Fibroblast of lung (primary cell): ENCODE measurements around the gene ATG4D. TPM values are rescaled to one million over a fixed set of nuclear protein-coding genes. Genes with fewer than 3 reads are reported as not detected.

Source experiments
- DNase-seq, 2 donors: peaks; one replicate each; pipeline versions ENCODE4 v3.0.0 to v3.0.0-alpha.2; 2010; ENCODE audit warnings: low read depth in 2 of 2
- H2AFZ ChIP-seq: 2 replicates; pipeline ENCODE4 v1.5.1; 2012; ENCODE audit warnings: low read length, control low read depth, inconsistent platforms
- H3K27ac ChIP-seq: 2 replicates; pipeline ENCODE4 v1.5.1; 2011; ENCODE audit warnings: low read length, control low read depth; ENCODE audit not compliant: insufficient read depth
- H3K27me3 ChIP-seq: 2 replicates; pipeline ENCODE4 v1.5.1; 2011; ENCODE audit warnings: mild to moderate bottlenecking, low read length; ENCODE audit not compliant: control insufficient read depth, insufficient read depth
- H3K36me3 ChIP-seq: 2 replicates; pipeline ENCODE4 v1.5.1; 2011; ENCODE audit warnings: low read length; ENCODE audit not compliant: control insufficient read depth, insufficient read depth
- H3K4me1 ChIP-seq: 2 replicates; pipeline ENCODE4 v1.5.1; 2011; ENCODE audit warnings: low read length; ENCODE audit not compliant: control insufficient read depth, insufficient read depth; ENCODE audit errors: extremely low read depth
- H3K4me2 ChIP-seq: 2 replicates; pipeline ENCODE4 v1.5.1; 2011; ENCODE audit warnings: low read length, control low read depth; ENCODE audit not compliant: insufficient read depth; ENCODE audit errors: extremely low read depth
- H3K4me3 ChIP-seq, 4 experiments: fragments of 200-600 bp in 1 of 4; sonication (generic) in 1 of 4; replicated peaks in 1 of 4; 2 replicates each; pipeline ENCODE4 v1.5.1; 2011 to 2016; ENCODE audit warnings: low read length in 4 of 4, low read depth in 3 of 4, mild to moderate bottlenecking in 3 of 4, control low read depth in 2 of 4, inconsistent platforms in 1 of 4, mixed read lengths in 1 of 4; ENCODE audit not compliant: insufficient read depth in 1 of 4; ENCODE audit errors: control extremely low read depth in 1 of 4
- H3K79me2 ChIP-seq: 2 replicates; pipeline ENCODE4 v1.5.1; 2012; ENCODE audit warnings: mild to moderate bottlenecking, low read length, inconsistent platforms; ENCODE audit not compliant: control insufficient read depth, insufficient read depth
- H3K9ac ChIP-seq: 2 replicates; pipeline ENCODE4 v1.5.1; 2011; ENCODE audit warnings: mild to moderate bottlenecking, low read length, control low read depth; ENCODE audit not compliant: insufficient read depth
- H3K9me3 ChIP-seq: 2 replicates; pipeline ENCODE4 v1.5.1; 2012; ENCODE audit warnings: low read depth, low read length; ENCODE audit not compliant: control insufficient read depth, insufficient read depth
- H4K20me1 ChIP-seq: 2 replicates; pipeline ENCODE4 v1.5.1; 2011; ENCODE audit warnings: low read length; ENCODE audit not compliant: control insufficient read depth, insufficient read depth; ENCODE audit errors: extremely low read depth
- EZH2 ChIP-seq: IDR thresholded peaks from 2 replicates; pipeline ENCODE4 v1.5.1; 2012; ENCODE audit warnings: low read length, control low read depth, mild to moderate bottlenecking; ENCODE audit errors: missing control alignments
- polyA plus RNA-seq, 2 donors: library from polyadenylated mRNA; depleted of rRNA in 1 of 2; stranded (reverse) in 1 of 2; unstranded in 1 of 2; fragments of >200 nt; gene quantifications; 2 replicates each; pipeline ENCODE4 v1.2.1, GENCODE V29; 2011 to 2012; ENCODE audit warnings: missing spikeins in 1 of 2
- total RNA-seq: library from RNA; depleted of rRNA; stranded (reverse); fragments of >200 nt; gene quantifications from 2 replicates; pipeline ENCODE4 v1.2.1, GENCODE V29; 2014
- TF ChIP-seq, protein P1 (sequence below), 2 donors: IDR thresholded peaks in 1 of 2; conservative IDR thresholded peaks in 1 of 2; 1 replicate in 1 of 2; 2 replicates in 1 of 2; pipeline ENCODE4 v1.5.1; 2011 to 2012; ENCODE audit warnings: low read length in 2 of 2, control low read depth in 1 of 2, inconsistent platforms in 1 of 2, low read depth in 1 of 2, mild to moderate bottlenecking in 1 of 2

Gene ATG4D
- total and polyA plus RNA-seq, 2 donors (not counting 1 experiment from before 2014, with no cell fraction given) = 7.2 to 14.9 TPM

GRCh38 chr19:10543059-10543419, 665 bp upstream of the ATG4D start:
- Histone ChIP-seq H3K27me3 (no peaks in the 10 kb centered on the region), H3K79me2 (peaks cover 11% of the 10 kb centered on the region), H2AFZ (no peak overlapping the region), H3K4me2 (no peak overlapping the region), H3K9ac (no peak overlapping the region), H3K36me3 (no peaks in the 10 kb centered on the region), H4K20me1 (no peaks in the 10 kb centered on the region), H3K9me3 (no peaks in the 10 kb centered on the region), H3K27ac (no peak overlapping the region), H3K4me3 (peak overlapping the region in 1 of 4 experiments; percentile 76), H3K4me1 (no peaks in the 10 kb centered on the region)
- no peak for DNase-seq
- TF ChIP-seq EZH2 = no peak
- TF ChIP-seq, protein P1, sequence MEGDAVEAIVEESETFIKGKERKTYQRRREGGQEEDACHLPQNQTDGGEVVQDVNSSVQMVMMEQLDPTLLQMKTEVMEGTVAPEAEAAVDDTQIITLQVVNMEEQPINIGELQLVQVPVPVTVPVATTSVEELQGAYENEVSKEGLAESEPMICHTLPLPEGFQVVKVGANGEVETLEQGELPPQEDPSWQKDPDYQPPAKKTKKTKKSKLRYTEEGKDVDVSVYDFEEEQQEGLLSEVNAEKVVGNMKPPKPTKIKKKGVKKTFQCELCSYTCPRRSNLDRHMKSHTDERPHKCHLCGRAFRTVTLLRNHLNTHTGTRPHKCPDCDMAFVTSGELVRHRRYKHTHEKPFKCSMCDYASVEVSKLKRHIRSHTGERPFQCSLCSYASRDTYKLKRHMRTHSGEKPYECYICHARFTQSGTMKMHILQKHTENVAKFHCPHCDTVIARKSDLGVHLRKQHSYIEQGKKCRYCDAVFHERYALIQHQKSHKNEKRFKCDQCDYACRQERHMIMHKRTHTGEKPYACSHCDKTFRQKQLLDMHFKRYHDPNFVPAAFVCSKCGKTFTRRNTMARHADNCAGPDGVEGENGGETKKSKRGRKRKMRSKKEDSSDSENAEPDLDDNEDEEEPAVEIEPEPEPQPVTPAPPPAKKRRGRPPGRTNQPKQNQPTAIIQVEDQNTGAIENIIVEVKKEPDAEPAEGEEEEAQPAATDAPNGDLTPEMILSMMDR (conservative IDR thresholded peaks at IDR 0.05 in 1 of 2, IDR thresholded peaks at IDR 0.05 in 1 of 2; ENCODE audit: low read depth in 1 of 2, low read length in 2 of 2) = no peak

DNA sequence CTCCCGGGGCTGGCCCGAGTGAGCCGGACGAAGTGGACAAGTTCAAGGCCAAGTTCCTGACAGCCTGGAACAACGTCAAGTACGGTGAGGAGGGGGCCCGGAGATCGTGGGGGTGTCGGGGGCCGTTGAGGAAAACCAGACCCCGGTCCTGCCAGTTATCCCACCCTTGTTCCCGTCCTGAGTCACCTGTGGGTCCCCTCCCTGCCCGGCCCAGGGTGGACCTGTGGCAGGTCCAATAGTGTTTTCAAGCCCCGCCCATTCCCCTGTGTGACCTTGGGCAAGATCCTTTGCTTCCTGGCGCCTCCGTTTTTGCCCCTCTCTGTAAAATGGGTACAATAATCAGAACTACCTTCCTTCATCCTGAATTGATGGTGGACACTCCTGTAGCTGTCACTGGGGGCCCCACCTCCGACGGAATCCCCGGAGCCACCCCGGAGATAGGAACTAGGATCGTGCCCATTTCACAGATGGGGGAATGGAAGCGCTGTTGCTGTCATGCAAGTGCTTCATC, 593 bp downstream of the ATG4D start:
- Histone ChIP-seq H3K9me3 (no peaks in the 10 kb centered on the region), H3K4me2 (peak overlapping the region; percentile 89), H3K4me3 (peak overlapping the region; percentile 66 to 82 (median 76)), H3K27me3 (no peaks in the 10 kb centered on the region), H3K27ac (peak overlapping the region; percentile 71), H3K4me1 (no peaks in the 10 kb centered on the region), H3K36me3 (peaks cover 3% of the 10 kb centered on the region), H3K9ac (peak overlapping the region; percentile 90), H3K79me2 (peaks cover 11% of the 10 kb centered on the region), H2AFZ (peak overlapping the region; percentile 44), H4K20me1 (no peaks in the 10 kb centered on the region)
- no peak for DNase-seq
- TF ChIP-seq, protein P1 (conservative IDR thresholded peaks at IDR 0.05 in 1 of 2, IDR thresholded peaks at IDR 0.05 in 1 of 2; ENCODE audit: low read depth in 1 of 2, low read length in 2 of 2) = no peak
- no peak for TF ChIP-seq EZH2

- H3K27me3 ChIP-seq = no peaks in the 10 kb centered on the region
- H3K4me1 ChIP-seq = no peaks in the 10 kb centered on the region
- no peak overlapping the region for H2AFZ ChIP-seq
- H3K27ac ChIP-seq = no peak overlapping the region
- peak overlapping the region; percentile 89 for H3K4me2 ChIP-seq
- no peak overlapping the region for H3K9ac ChIP-seq
- peak overlapping the region; percentile 66 to 82 (median 76) for H3K4me3 ChIP-seq
- no peak for DNase-seq
- no peaks in the 10 kb centered on the region for H4K20me1 ChIP-seq
- H3K79me2 ChIP-seq = peaks cover 11% of the 10 kb centered on the region
- no peaks in the 10 kb centered on the region for H3K9me3 ChIP-seq
- H3K36me3 ChIP-seq = peaks cover 3% of the 10 kb centered on the region
- TF ChIP-seq EZH2 = no peak
- TF ChIP-seq, protein P1 (conservative IDR thresholded peaks at IDR 0.05 in 1 of 2, IDR thresholded peaks at IDR 0.05 in 1 of 2; ENCODE audit: low read depth in 1 of 2, low read length in 2 of 2) = no peak
Measured at GRCh38 chr19:10544753-10545251, 1.1 kb downstream of the ATG4D start.
